Neural cell (in vitro differentiated cells): Measurements from ENCODE around the gene DHX40. TPM values are rescaled to one million over a fixed set of nuclear protein-coding genes. Genes with fewer than 3 reads are reported as not detected.
"Not testable (repeated sequence)": the region's sequence is repeated elsewhere in the genome, so short reads cannot be mapped to it uniquely, and the experiment has no call there.

Source experiments
- H2AFZ ChIP-seq: fragments of 200-600, 300-800 bp; sonication (generic), shearing (Covaris generic); 2 replicates; pipeline ENCODE4 v1.6.0; 2014; ENCODE audit warnings: low read depth, mild to moderate bottlenecking, antibody characterized with exemption, low read length, moderate library complexity
- H3F3A ChIP-seq: fragments of 200-600 bp; shearing (Covaris generic); 2 replicates; pipeline ENCODE4 v1.6.1; 2016; ENCODE audit warnings: mild to moderate bottlenecking, moderate library complexity, mixed read lengths, antibody characterized with exemption, low read length; ENCODE audit not compliant: insufficient read depth, poor library complexity, severe bottlenecking
- H3K27ac ChIP-seq: fragments of 200-600, 300-800 bp; sonication (generic), shearing (Covaris generic); 2 replicates; pipeline ENCODE4 v1.5.1; 2014; ENCODE audit warnings: mild to moderate bottlenecking, low read length, moderate library complexity
- H3K27me3 ChIP-seq: fragments of 300-800, 200-600 bp; sonication (generic), shearing (Covaris generic); 2 replicates; pipeline ENCODE4 v1.6.0; 2014; ENCODE audit warnings: mild to moderate bottlenecking, low read depth, low read length, moderate library complexity; ENCODE audit not compliant: insufficient read depth
- H3K36me3 ChIP-seq: fragments of 300-800, 200-600 bp; sonication (generic), shearing (Covaris generic); 2 replicates; pipeline ENCODE4 v1.5.1; 2014; ENCODE audit warnings: mild to moderate bottlenecking, antibody characterized with exemption, low read length, moderate library complexity; ENCODE audit not compliant: insufficient read depth
- H3K4me2 ChIP-seq: fragments of 300-800, 200-600 bp; sonication (generic), shearing (Covaris generic); 2 replicates; pipeline ENCODE4 v1.6.0; 2014; ENCODE audit warnings: mild to moderate bottlenecking, low read length
- H3K4me3 ChIP-seq: fragments of 300-800, 200-600 bp; sonication (generic), shearing (Covaris generic); 2 replicates; pipeline ENCODE4 v1.5.1; 2014; ENCODE audit warnings: mild to moderate bottlenecking, low read length, moderate library complexity
- H3K79me2 ChIP-seq: fragments of 200-600 bp; shearing (Covaris generic); replicated peaks from 2 replicates; pipeline ENCODE4 v1.6.0; 2014; ENCODE audit warnings: mild to moderate bottlenecking, low read length, moderate library complexity; ENCODE audit not compliant: insufficient read depth
- H3K9ac ChIP-seq: fragments of 300-800, 200-600 bp; sonication (generic), shearing (Covaris generic); 2 replicates; pipeline ENCODE4 v1.6.1; 2016; ENCODE audit warnings: mild to moderate bottlenecking, low read length, mixed read lengths
- H3K9me2 ChIP-seq: fragments of 200-600 bp; shearing (Covaris generic); 2 replicates; pipeline ENCODE4 v1.6.1; 2016; ENCODE audit warnings: mild to moderate bottlenecking, low read length, mixed read lengths; ENCODE audit not compliant: insufficient read depth
- H3K9me3 ChIP-seq: fragments of 200-600, 300-800 bp; sonication (generic), shearing (Covaris generic); 2 replicates; pipeline ENCODE4 v1.6.1; 2016; ENCODE audit warnings: mild to moderate bottlenecking, mixed run types, low read length, moderate library complexity, mixed read lengths
- H4K20me1 ChIP-seq: fragments of 200-600 bp; shearing (Covaris generic); 2 replicates; pipeline ENCODE4 v1.6.1; 2016; ENCODE audit warnings: mild to moderate bottlenecking, mixed run types; ENCODE audit not compliant: insufficient read depth
- CTCF ChIP-seq: fragments of 450-650 bp; IDR thresholded peaks from 2 replicates; pipeline ENCODE4 v1.5.1; 2014; ENCODE audit warnings: antibody characterized with exemption, mild to moderate bottlenecking, moderate library complexity; ENCODE audit not compliant: poor library complexity, severe bottlenecking
- EP300 ChIP-seq: fragments of 450-650 bp; conservative IDR thresholded peaks from 2 replicates; pipeline ENCODE4 v1.6.1; 2014; ENCODE audit warnings: antibody characterized with exemption, mild to moderate bottlenecking, moderate library complexity; ENCODE audit not compliant: poor library complexity, severe bottlenecking
- EZH2 ChIP-seq: fragments of 200-600, 300-800 bp; shearing (Covaris generic), sonication (generic); IDR thresholded peaks from 2 replicates; pipeline ENCODE4 v1.6.1; 2014; ENCODE audit warnings: antibody characterized with exemption, low read length, borderline replicate concordance, mild to moderate bottlenecking; ENCODE audit not compliant: insufficient read depth, poor library complexity, severe bottlenecking
- MXI1 ChIP-seq: fragments of 450-650 bp; conservative IDR thresholded peaks from 2 replicates; pipeline ENCODE4 v1.6.1; 2014; ENCODE audit warnings: antibody characterized with exemption, mild to moderate bottlenecking; ENCODE audit not compliant: poor library complexity, severe bottlenecking
- POLR2AphosphoS5 ChIP-seq: IDR thresholded peaks from 2 replicates; pipeline ENCODE4 v1.6.1; 2012
- RAD21 ChIP-seq: fragments of 450-650 bp; conservative IDR thresholded peaks from 2 replicates; pipeline ENCODE4 v1.6.1; 2014; ENCODE audit warnings: antibody characterized with exemption, mild to moderate bottlenecking, moderate library complexity
- REST ChIP-seq: IDR thresholded peaks from 2 replicates; pipeline ENCODE4 v1.6.1; 2012; ENCODE audit warnings: borderline replicate concordance
- SMC3 ChIP-seq: fragments of 450-650 bp; conservative IDR thresholded peaks from 2 replicates; pipeline ENCODE4 v1.6.1; 2014; ENCODE audit warnings: antibody characterized with exemption, mild to moderate bottlenecking, moderate library complexity; ENCODE audit not compliant: poor library complexity
- TAF1 ChIP-seq: IDR thresholded peaks from 2 replicates; pipeline ENCODE4 v1.6.1; 2012; ENCODE audit warnings: low read depth
- polyA plus RNA-seq: library from polyadenylated mRNA; depleted of rRNA; stranded (reverse); fragments of >200 nt; gene quantifications from 2 replicates; pipeline ENCODE4 v1.2.3, GENCODE V29; 2014

DHX40 gene
- polyA plus RNA-seq, 1 donor from 2014 or later: 130 TPM

- no peaks in the 10 kb centered on the region for H4K20me1 ChIP-seq
- peaks cover 6% of the 10 kb centered on the region for H3F3A ChIP-seq
- no peak overlapping the region for H3K4me2 ChIP-seq
- no peak overlapping the region for H3K9ac ChIP-seq
- no peaks in the 10 kb centered on the region for H3K79me2 ChIP-seq
- H3K27ac ChIP-seq: peak overlapping the region; percentile 92
- no peak overlapping the region for H3K4me3 ChIP-seq
- no peaks in the 10 kb centered on the region for H3K36me3 ChIP-seq
- H2AFZ ChIP-seq: no peak overlapping the region
- H3K27me3 ChIP-seq: no peaks in the 10 kb centered on the region
- no peaks in the 10 kb centered on the region for H3K9me3 ChIP-seq
- no peak for TF ChIP-seq EZH2
- no peak for TF ChIP-seq CTCF
- no peak for TF ChIP-seq POLR2AphosphoS5
- H3K9me2 ChIP-seq: no peaks in the 10 kb centered on the region
Observed at GRCh38 chr17:59545942-59546341, 19.5 kb upstream of the DHX40 start.

GRCh38 chr17:59547131-59547915, 18.1 kb upstream of the DHX40 start:
- no peaks in the 10 kb centered on the region for H3K9me2 ChIP-seq
- peak overlapping the region; percentile 36 for H3K4me2 ChIP-seq
- H3K27ac ChIP-seq: peak overlapping the region; percentile 92
- no peaks in the 10 kb centered on the region for H3K36me3 ChIP-seq
- H3K79me2 ChIP-seq: no peaks in the 10 kb centered on the region
- peak overlapping the region; percentile 60 for H3K9ac ChIP-seq
- H2AFZ ChIP-seq: peak overlapping the region; percentile 80
- no peaks in the 10 kb centered on the region for H3K9me3 ChIP-seq
- H3K27me3 ChIP-seq: no peaks in the 10 kb centered on the region
- no peaks in the 10 kb centered on the region for H4K20me1 ChIP-seq
- H3F3A ChIP-seq: peaks cover 6% of the 10 kb centered on the region
- peak overlapping the region; percentile 48 for H3K4me3 ChIP-seq
- TF ChIP-seq POLR2AphosphoS5 (peak; percentile 18), SMC3 (no peak), RAD21 (no peak), EP300 (peak; percentile 53), EZH2 (no peak), TAF1 (no peak), REST (peak; percentile 33), MXI1 (no peak)

GRCh38 chr17:59548985-59549384, 16.4 kb upstream of the DHX40 start:
- not testable (repeated sequence) for H3K4me3 ChIP-seq, H3K79me2 ChIP-seq

More at GRCh38 chr17:59548985-59549384, 16.4 kb upstream of the DHX40 start:
- not testable (repeated sequence) for H2AFZ ChIP-seq, H3K9me3 ChIP-seq, H3K27ac ChIP-seq, H3K36me3 ChIP-seq, H4K20me1 ChIP-seq, H3K9me2 ChIP-seq, H3K27me3 ChIP-seq, H3K4me2 ChIP-seq, H3F3A ChIP-seq, H3K9ac ChIP-seq
